Activated naive CD4-positive, alpha-beta T cell treated with anti-CD3 and anti-CD28 coated beads, Interleukin-2, amount 50 U/mL, for 16 hours (primary cell): ENCODE results near the gene SPRY2.

Source experiments
- DNase-seq: peaks from one replicate; pipeline ENCODE4 v3.0.0-alpha.2; 2020

Gene SPRY2

GRCh38 chr13:80312012-80312704 lies 28.8 kb downstream of the SPRY2 start:
- DNase-seq, result no peak

- no peak for DNase-seq
Observed at GRCh38 chr13:80309926-80310325, 31.0 kb downstream of the SPRY2 start.

- no peak for DNase-seq
Observed at GRCh38 chr13:80307401-80307987, 33.4 kb downstream of the SPRY2 start.

- DNase-seq, result no peak
Observed at GRCh38 chr13:80306337-80306972, 34.5 kb downstream of the SPRY2 start.

- no peak for DNase-seq
Observed at GRCh38 chr13:80305737-80306136, 35.2 kb downstream of the SPRY2 start.

- DNase-seq, result no peak
Observed at GRCh38 chr13:80303225-80303811, 37.6 kb downstream of the SPRY2 start.

- no peak for DNase-seq
Observed at GRCh38 chr13:80299046-80299445, 41.9 kb downstream of the SPRY2 start.

- no peak for DNase-seq
Observed at GRCh38 chr13:80297503-80297902, 43.4 kb downstream of the SPRY2 start.

- DNase-seq, result no peak
Observed at GRCh38 chr13:80297094-80297493, 43.8 kb downstream of the SPRY2 start.

- DNase-seq, result no peak
Observed at GRCh38 chr13:80296638-80297037, 44.3 kb downstream of the SPRY2 start.

GRCh38 chr13:80290591-80290990 lies 50.3 kb downstream of the SPRY2 start:
- no peak for DNase-seq
